ENCODE results near the gene NOL4L.

The NOL4L gene

DNA sequence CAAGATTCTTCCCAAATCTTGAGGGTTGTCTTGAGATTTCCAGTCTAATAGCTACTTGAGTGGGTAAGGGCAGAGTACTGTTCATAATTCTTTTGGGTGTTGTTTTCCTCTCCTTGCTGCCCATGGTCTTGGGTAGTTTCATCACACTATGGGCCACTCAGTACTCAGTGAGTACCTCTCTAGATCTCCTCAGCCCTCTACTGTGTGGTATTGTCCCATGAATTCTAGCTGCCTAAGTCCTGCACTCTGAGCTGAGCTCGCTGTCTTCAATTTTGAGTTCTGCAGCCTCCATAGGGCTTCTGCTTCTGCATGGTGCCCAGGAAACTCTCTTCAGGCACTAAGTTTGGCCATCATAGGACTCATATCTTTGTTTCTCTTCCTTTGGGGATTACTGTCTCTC lies 184.7 kb downstream of the NOL4L start:
- DNase-seq, result no peak

DNA sequence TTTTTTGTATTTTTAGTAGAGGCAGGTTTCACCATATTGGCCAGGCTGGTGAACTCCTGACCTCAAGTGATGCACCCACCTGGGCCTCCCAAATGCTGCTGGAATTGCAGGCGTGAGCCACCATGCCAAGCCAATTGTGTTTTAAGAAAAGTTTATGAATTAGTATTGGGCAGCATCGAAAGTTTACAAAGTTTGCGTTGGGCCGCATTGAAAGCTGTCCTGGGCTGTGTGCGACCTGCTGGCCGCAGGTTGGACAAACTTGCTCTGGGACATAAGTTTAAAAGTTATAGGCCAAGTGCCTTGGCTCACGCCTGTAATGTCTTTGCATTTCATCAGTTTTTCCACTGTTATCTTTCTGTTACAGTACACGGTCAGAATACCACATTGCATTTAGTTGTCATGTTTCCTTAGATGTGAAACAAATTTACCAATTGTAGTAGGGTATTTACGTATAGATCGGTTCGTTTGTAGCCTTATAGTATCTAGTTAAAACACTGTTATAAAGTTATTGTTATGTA lies 187.5 kb downstream of the NOL4L start:
- DNase-seq, result no peak

DNA sequence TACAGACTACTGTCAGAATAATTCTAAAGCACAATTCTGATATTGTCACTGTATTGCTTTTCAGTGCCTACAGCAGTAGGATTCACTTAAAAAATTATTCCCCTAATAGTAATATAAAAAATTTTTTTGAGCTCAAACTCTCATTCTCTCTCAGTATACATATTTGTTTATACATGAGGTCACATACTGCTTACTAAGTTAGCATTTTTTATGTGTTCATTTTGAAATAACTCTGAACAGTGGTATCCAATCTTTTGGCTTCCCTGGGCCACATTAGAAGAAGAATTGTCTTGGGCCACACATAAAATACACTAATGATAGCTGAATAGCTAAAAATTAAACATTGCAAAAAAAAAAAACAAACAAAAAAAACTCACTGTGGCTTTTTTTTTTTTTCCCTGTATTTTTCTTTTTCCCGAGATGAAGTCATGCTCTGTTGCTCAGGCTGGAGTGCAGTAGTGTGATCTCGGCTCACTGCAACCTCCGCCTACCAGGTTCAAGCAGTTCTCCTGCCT lies 188.4 kb downstream of the NOL4L start:
- DNase-seq, result no peak

DNA sequence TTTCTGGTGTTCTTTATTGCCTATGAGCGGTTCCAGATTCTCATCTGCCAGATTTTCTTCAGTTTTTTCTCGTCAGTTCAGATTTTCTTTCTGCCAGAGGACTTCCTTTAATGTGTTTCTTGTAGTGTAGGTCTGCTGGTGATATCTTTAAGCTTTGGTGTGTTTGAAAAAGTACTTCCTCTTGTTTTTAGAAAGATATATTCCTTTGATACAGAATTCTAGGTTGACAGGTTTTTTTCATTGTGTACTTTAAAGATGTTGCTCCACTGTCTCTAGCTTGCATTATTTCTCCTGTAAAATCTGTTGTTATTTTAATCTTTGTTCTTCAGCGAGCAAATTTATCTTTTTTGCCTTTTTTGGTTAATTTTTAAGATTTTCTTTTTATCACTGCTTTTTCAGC lies 190.1 kb downstream of the NOL4L start:
- DNase-seq, result no peak

Data from NCI-H1694 (cell line).